SJSA1 (cell line): ENCODE measurements around the gene TJP3. TPM values are rescaled to one million over a fixed set of nuclear protein-coding genes. Genes with fewer than 3 reads are reported as not detected.
A peak's percentile ranks its signal among the peaks of the same experiment; 100 is the strongest.

Source experiments
- DNase-seq, 2 experiments: peaks; one replicate each; pipeline ENCODE4 v3.0.0-alpha.2; 2015 to 2020; ENCODE audit warnings: low spot score in 2 of 2, low read depth in 1 of 2
- H3K27ac ChIP-seq: fragments of 250-450 bp; sonication (Bioruptor Pico); 2 replicates; pipeline ENCODE4 v1.5.1; 2020; ENCODE audit warnings: mild to moderate bottlenecking, moderate library complexity
- H3K27me3 ChIP-seq: fragments of 250-450 bp; sonication (Bioruptor Pico); replicated peaks from 2 replicates; pipeline ENCODE4 v1.5.1; 2020; ENCODE audit warnings: mild to moderate bottlenecking, moderate library complexity
- H3K36me3 ChIP-seq: fragments of 250-450 bp; sonication (Bioruptor Pico); 2 replicates; pipeline ENCODE4 v1.5.1; 2020; ENCODE audit warnings: mild to moderate bottlenecking
- H3K4me1 ChIP-seq: fragments of 250-450 bp; sonication (Bioruptor Pico); replicated peaks from 2 replicates; pipeline ENCODE4 v1.6.1; 2021; ENCODE audit warnings: mild to moderate bottlenecking
- H3K4me3 ChIP-seq: fragments of 250-450 bp; sonication (Bioruptor Pico); 2 replicates; pipeline ENCODE4 v1.5.1; 2020; ENCODE audit warnings: mild to moderate bottlenecking
- H3K9me3 ChIP-seq: fragments of 250-450 bp; sonication (Bioruptor Pico); replicated peaks from 2 replicates; pipeline ENCODE4 v1.5.1; 2020; ENCODE audit warnings: mild to moderate bottlenecking
- total RNA-seq: library from RNA; depleted of rRNA; stranded (reverse); fragments of >200 nt; shearing (Covaris generic); gene quantifications from 2 replicates; pipeline ENCODE4 v1.2.3, GENCODE V29; 2014

Gene TJP3
- total RNA-seq, 1 experiment from 2014 or later = not detected

DNA sequence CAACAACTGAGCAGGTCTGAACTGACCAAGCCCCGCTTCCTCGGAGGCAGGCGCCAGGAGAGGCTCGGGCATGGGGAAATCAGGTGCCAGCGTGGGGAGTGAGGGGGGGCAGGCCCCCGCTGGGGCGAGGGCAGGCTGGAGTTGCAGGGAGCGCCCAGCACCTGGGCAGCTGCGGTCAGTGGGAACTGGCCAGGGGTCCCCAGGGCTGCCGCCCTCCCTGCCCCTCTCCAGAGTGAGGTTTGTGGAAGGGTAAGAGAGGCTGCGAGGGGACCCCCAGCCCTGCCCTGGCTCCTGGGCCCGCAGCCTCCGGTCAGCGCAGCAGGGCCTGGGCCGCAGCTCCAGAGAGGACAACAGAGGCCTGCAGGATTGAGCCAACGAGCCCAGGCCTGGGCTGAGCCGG is 40.4 kb upstream of the TJP3 start:
- H3K4me1 ChIP-seq = peaks cover 20% of the 10 kb centered on the region
- no peak for DNase-seq
- H3K9me3 ChIP-seq = no peaks in the 10 kb centered on the region
- H3K36me3 ChIP-seq = peaks cover 32% of the 10 kb centered on the region
- H3K4me3 ChIP-seq = no peak overlapping the region
- no peak overlapping the region for H3K27ac ChIP-seq
- no peaks in the 10 kb centered on the region for H3K27me3 ChIP-seq

- Histone ChIP-seq H3K4me1 (peaks cover 20% of the 10 kb centered on the region), H3K27ac (no peak overlapping the region), H3K9me3 (no peaks in the 10 kb centered on the region), H3K27me3 (no peaks in the 10 kb centered on the region), H3K36me3 (peaks cover 25% of the 10 kb centered on the region), H3K4me3 (no peak overlapping the region)
- DNase-seq = no peak
These were observed 39.7 kb upstream of the TJP3 start for GRCh38 chr19:3668331-3669081.

GRCh38 chr19:3669082-3669946 is 38.9 kb upstream of the TJP3 start:
- H3K36me3 ChIP-seq = peaks cover 19% of the 10 kb centered on the region
- DNase-seq = no peak
- peaks cover 20% of the 10 kb centered on the region for H3K4me1 ChIP-seq
- no peaks in the 10 kb centered on the region for H3K27me3 ChIP-seq
- H3K9me3 ChIP-seq = no peaks in the 10 kb centered on the region
- H3K27ac ChIP-seq = no peak overlapping the region
- no peak overlapping the region for H3K4me3 ChIP-seq

DNA sequence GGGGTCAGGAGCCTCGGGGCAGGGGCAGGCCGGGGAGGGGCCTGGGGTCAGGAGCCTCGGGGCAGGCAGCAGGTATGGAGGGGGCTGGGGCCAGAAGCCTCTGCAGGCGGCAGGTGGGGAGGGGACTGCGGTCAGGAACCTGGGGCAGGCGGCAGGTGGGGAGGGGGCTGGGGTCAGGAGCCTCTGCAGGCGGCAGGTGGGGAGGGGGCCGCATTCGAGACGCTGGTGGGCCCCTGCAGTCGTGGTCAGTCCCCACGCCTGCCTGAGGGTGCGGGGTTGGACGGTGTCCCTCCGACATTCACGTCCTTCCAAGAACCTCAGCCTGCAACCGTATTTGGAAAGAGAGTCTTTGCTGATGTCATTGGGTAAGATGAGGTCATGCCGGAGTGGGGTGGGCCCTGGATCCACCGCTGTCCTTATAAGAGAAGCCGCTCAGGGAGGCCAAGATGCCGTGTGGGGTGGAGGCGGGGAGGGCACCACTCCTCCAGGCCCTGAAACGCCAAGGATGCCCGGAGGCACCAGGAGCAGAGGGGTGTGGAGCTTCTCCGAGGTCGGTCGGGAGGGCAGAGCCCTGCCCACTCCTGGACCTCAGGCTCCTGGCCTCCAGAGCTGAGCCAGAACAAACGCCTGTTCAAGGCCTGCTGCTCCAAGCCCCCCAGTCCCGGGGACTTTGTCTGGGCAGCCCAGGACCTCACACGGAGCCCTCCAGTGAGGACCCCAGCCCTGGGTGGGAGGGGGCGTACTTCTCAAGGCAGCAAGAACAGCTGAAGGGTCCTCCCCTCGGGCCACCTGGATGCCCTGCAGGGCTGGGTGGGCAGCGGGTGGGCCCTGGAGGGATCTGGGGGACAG is 38.0 kb upstream of the TJP3 start:
- Histone ChIP-seq H3K27ac (peak overlapping the region; percentile 87), H3K4me3 (0 out of 2 replicates have a peak overlapping the region, but pooled peaks have one; percentile 3), H3K9me3 (no peaks in the 10 kb centered on the region), H3K4me1 (peaks cover 20% of the 10 kb centered on the region), H3K27me3 (no peaks in the 10 kb centered on the region), H3K36me3 (peaks cover 10% of the 10 kb centered on the region)
- DNase-seq = peak; percentile 85 to 92

DNA sequence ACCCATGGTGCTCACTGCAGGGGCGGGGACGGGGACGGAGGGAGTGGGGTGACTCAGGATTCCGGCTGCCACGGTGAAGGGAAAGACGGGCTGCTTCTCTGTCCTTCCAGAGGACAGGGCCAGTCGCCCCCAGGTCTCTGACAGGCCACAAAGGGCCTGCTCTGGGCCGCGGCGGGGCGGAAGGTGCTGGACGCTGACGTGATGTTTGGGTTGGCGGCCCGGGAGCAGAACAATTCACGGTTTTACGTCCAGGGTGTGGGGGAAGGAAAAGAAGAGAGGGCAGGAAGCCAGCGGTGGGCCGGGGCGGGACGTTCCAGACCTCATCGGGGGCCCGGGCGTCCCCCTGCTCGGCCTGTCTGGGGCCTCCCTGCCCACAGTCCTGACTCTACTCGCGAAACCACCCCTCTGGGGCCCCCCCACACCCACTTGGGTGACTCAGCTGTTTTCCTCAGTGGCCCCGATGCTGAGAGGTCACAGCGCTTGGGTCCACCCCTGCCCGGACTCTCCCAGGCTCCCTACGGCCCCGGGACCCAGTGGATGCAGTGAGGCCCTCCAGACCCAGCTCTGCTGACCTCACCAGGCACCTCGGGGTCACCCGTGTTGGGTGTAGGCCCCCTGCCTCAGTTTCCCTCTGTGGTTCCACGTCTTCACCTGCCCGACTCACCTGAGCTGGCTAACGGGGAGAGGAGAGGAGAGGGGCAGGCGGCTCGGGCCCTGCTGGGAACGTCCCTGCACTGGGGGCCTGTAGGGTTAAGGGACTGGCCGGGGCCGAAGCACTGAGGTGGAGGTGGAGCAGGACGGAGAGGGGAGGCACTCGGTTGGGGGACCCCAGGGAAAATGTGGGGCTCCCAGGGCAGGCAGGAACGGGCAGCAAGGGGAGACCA is 37.1 kb upstream of the TJP3 start:
- peak; percentile 81 to 82 for DNase-seq
- H3K36me3 ChIP-seq = peaks cover 5% of the 10 kb centered on the region
- no peaks in the 10 kb centered on the region for H3K27me3 ChIP-seq
- no peaks in the 10 kb centered on the region for H3K9me3 ChIP-seq
- peak overlapping the region; percentile 87 for H3K27ac ChIP-seq
- peaks cover 20% of the 10 kb centered on the region for H3K4me1 ChIP-seq
- 0 out of 2 replicates have a peak overlapping the region, but pooled peaks have one; percentile 3 for H3K4me3 ChIP-seq

GRCh38 chr19:3671680-3672574 is 36.3 kb upstream of the TJP3 start:
- DNase-seq = no peak
- peak overlapping the region; percentile 87 for H3K27ac ChIP-seq

DNA sequence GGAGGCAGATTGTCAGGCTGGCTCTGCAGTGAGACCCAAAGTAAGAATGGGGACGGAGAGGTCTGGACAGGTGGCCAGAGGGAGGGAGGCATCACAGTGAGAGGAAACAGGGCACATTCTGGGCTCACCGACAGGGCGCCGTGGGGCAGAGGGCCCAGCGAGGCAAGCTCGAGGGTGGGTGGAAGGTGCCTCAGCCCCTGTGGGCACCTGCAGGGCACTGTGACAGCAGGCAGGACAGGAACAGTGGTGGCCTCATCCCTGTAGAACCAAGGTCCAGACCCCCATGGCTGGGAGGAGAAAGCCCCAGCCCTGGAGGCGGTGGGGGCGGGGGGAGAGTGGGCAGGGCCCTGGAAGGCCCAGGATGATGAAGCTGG is 35.6 kb upstream of the TJP3 start:
- Histone ChIP-seq H3K4me3 (no peak overlapping the region), H3K27me3 (no peaks in the 10 kb centered on the region), H3K4me1 (peaks cover 20% of the 10 kb centered on the region), H3K27ac (no peak overlapping the region), H3K36me3 (no peaks in the 10 kb centered on the region; the same call in 1 of the 2 replicates), H3K9me3 (no peaks in the 10 kb centered on the region)
- no peak for DNase-seq

More at GRCh38 chr19:3671680-3672574, 36.3 kb upstream of the TJP3 start:
- Histone ChIP-seq H3K27me3 (no peaks in the 10 kb centered on the region), H3K9me3 (no peaks in the 10 kb centered on the region), H3K36me3 (no peaks in the 10 kb centered on the region; the same call in 1 of the 2 replicates), H3K4me3 (no peak overlapping the region), H3K4me1 (peaks cover 20% of the 10 kb centered on the region)

- no peaks in the 10 kb centered on the region for H3K9me3 ChIP-seq
- H3K4me3 ChIP-seq = no peak overlapping the region
- no peak overlapping the region for H3K27ac ChIP-seq
- no peaks in the 10 kb centered on the region; the same call in 1 of the 2 replicates for H3K36me3 ChIP-seq
- H3K4me1 ChIP-seq = peaks cover 20% of the 10 kb centered on the region
- no peak for DNase-seq
- H3K27me3 ChIP-seq = no peaks in the 10 kb centered on the region
These were observed 35.2 kb upstream of the TJP3 start for GRCh38 chr19:3672993-3673392.

- H3K27ac ChIP-seq = no peak overlapping the region
These were observed 34.4 kb upstream of the TJP3 start for GRCh38 chr19:3673506-3674439.

DNA sequence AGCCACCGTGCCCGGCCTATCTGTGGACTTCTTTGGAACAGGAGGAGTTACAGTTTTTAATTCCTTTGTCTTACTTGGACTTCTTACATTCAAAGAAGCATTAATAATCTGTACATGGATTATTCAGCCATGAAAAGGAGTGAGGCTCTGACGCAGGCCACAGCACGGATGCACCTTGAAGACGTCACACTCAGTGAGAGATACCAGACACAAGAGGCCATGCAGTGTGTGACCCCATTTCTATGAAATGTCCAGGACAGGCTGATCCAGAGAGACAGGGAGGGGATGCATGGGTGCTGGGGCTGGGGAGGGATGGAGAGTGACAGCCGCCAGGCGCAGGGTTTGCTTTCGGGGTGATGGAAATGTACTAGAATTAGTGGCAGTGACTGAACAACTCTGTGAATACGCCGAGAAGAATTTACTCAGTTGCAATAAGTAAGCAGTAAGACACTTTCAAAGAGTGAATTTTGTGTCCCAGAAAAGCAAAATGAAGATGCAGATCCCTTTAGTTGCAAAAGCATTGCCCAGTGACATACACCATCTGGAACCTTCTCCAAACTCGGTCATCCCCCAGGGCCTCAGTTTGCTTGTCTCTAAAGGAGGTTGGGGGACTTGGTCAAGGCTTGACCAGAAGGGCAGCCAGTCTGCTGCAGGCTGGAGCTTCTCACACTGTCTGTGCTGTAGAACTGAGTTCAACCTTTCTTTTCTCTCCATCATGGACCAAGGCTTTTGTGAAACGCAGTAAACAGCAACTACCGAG is 33.2 kb upstream of the TJP3 start:
- H3K27me3 ChIP-seq = no peaks in the 10 kb centered on the region
- no peak overlapping the region for H3K4me3 ChIP-seq
- peaks cover 19% of the 10 kb centered on the region for H3K4me1 ChIP-seq
- H3K9me3 ChIP-seq = no peaks in the 10 kb centered on the region
- no peak overlapping the region for H3K27ac ChIP-seq
- no peak for DNase-seq
- H3K36me3 ChIP-seq = no peaks in the 10 kb centered on the region

More at GRCh38 chr19:3673506-3674439, 34.4 kb upstream of the TJP3 start:
- DNase-seq = no peak
- Histone ChIP-seq H3K27me3 (no peaks in the 10 kb centered on the region), H3K4me1 (peaks cover 20% of the 10 kb centered on the region), H3K36me3 (no peaks in the 10 kb centered on the region; the same call in 1 of the 2 replicates), H3K4me3 (no peak overlapping the region), H3K9me3 (no peaks in the 10 kb centered on the region)
